K562 (cell line): ENCODE data around the gene DNER.

Source experiments
- CTBP1 ChIP-seq: fragments of 450-650 bp; IDR thresholded peaks from 2 replicates; pipeline ENCODE4 v1.6.1; 2016; ENCODE audit warnings: borderline replicate concordance
- KAT8 ChIP-seq: fragments of 450-650 bp; IDR thresholded peaks from 2 replicates; pipeline ENCODE4 v1.6.1; 2016; ENCODE audit warnings: low read depth, mild to moderate bottlenecking
- TF ChIP-seq, protein P1 (sequence below), 3 experiments: IDR thresholded peaks in 2 of 3; conservative IDR thresholded peaks in 1 of 3; 2 replicates each; pipeline ENCODE4 v1.5.1; 2011 to 2012; ENCODE audit warnings: low read length in 3 of 3, mild to moderate bottlenecking in 3 of 3, control low read depth in 2 of 3, improper control_type of control experiment in 1 of 3, inconsistent platforms in 1 of 3, low read depth in 1 of 3, mixed read lengths in 1 of 3, moderate library complexity in 1 of 3; ENCODE audit not compliant: insufficient read depth in 2 of 3

DNA sequence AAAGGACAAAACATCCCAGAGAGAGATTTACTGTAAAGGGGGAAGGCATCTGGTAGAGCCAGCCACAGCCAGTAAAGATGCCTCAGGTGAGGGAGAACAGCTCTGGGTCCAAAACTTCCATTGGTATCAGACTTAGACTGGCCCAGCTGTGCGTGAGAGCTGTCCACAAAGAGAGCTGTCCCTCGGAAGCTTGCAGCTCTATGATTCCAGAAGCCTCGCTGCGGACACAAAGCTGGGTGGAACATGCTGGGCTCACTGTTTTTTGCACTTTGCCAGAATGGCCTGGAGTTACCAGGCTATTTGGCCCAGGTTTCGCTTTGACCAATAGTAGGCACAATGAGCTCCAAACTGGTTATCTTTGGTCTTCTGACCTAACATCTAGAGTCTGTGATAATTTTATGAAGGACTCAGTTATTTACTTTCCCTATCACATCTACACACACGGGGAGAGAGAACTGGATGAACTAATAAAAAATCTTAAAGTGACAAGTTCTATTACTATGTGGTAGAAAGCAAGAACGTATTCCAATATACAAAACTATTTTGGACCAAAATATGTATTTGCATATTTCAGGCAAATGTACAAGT, 101.9 kb downstream of the DNER start:
- TF ChIP-seq CTBP1 (no peak), KAT8 (no peak)
- TF ChIP-seq, protein P1, sequence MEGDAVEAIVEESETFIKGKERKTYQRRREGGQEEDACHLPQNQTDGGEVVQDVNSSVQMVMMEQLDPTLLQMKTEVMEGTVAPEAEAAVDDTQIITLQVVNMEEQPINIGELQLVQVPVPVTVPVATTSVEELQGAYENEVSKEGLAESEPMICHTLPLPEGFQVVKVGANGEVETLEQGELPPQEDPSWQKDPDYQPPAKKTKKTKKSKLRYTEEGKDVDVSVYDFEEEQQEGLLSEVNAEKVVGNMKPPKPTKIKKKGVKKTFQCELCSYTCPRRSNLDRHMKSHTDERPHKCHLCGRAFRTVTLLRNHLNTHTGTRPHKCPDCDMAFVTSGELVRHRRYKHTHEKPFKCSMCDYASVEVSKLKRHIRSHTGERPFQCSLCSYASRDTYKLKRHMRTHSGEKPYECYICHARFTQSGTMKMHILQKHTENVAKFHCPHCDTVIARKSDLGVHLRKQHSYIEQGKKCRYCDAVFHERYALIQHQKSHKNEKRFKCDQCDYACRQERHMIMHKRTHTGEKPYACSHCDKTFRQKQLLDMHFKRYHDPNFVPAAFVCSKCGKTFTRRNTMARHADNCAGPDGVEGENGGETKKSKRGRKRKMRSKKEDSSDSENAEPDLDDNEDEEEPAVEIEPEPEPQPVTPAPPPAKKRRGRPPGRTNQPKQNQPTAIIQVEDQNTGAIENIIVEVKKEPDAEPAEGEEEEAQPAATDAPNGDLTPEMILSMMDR (IDR thresholded peaks at IDR 0.05 in 2 of 3, conservative IDR thresholded peaks at IDR 0.05 in 1 of 3; ENCODE audit: insufficient read depth in 2 of 3, low read depth in 1 of 3, low read length in 3 of 3): no peak
